Lower lobe of right lung (tissue), 2 donors: ENCODE measurements around the gene INPP5D. TPM values are rescaled to one million over a fixed set of nuclear protein-coding genes. Genes with fewer than 3 reads are reported as not detected.
"Not testable (repeated sequence)": the region's sequence is repeated elsewhere in the genome, so short reads cannot be mapped to it uniquely, and the experiment has no call there.

ENCODE experiments used
- ATAC-seq, 2 donors: fragments of 200-7000 bp; cut with Tn5 transposase; one replicate each; pipeline ENCODE4 v1.9.1; 2020 to 2022; ENCODE audit warnings: mild to moderate bottlenecking in 2 of 2, moderate library complexity in 2 of 2
- DNase-seq: peaks from one replicate; pipeline ENCODE4 v3.0.0-alpha.2; 2020
- H3K27ac ChIP-seq: fragments of 200-600 bp; one replicate; pipeline ENCODE4 v1.8.0; 2022
- H3K27me3 ChIP-seq: fragments of 200-600 bp; one replicate; pipeline ENCODE4 v1.8.0; 2022; ENCODE audit warnings: low read depth
- H3K36me3 ChIP-seq: fragments of 200-600 bp; one replicate; pipeline ENCODE4 v1.8.0; 2022; ENCODE audit warnings: mild to moderate bottlenecking
- H3K4me1 ChIP-seq: fragments of 200-600 bp; one replicate; pipeline ENCODE4 v1.8.0; 2022
- H3K4me3 ChIP-seq: fragments of 200-600 bp; one replicate; pipeline ENCODE4 v1.8.0; 2022; ENCODE audit warnings: mild to moderate bottlenecking
- H3K9me3 ChIP-seq: fragments of 200-600 bp; one replicate; pipeline ENCODE4 v1.8.0; 2022
- intact Hi-C: fragments of 100-400 bp; cut with DNase I; formaldehyde crosslinking; loops from one replicate; pipeline ENCODE4 v1.11.0; 2022
- total RNA-seq: library from RNA; stranded (reverse); fragmentation: NEBNext Ultra II Directional; extraction: Animal tissue kit (Norgen Biotek cat#: 25700); gene quantifications from one replicate; pipeline ENCODE4 v1.2.1, GENCODE V29; 2021
- TF ChIP-seq, protein P1 (sequence below): fragments of 200-600 bp; IDR thresholded peaks from one replicate; pipeline ENCODE4 v1.8.0; 2022; ENCODE audit warnings: antibody characterized with exemption, mild to moderate bottlenecking
- donor health status: DM: no; HTN: yes; CAD: no; lungs with severe emphysema.

The INPP5D gene
- total RNA-seq, 1 donor from 2014 or later = 32.0 TPM

- intact Hi-C loops = no loop called here
- no peaks in the 10 kb centered on the region for H3K36me3 ChIP-seq
- ATAC-seq = no peak
- H3K4me1 ChIP-seq = peaks cover 18% of the 10 kb centered on the region
- H3K27me3 ChIP-seq = no peaks in the 10 kb centered on the region
- no peak for DNase-seq
- no peak overlapping the region for H3K4me3 ChIP-seq
- peak overlapping the region; percentile 24 for H3K27ac ChIP-seq
- no peaks in the 10 kb centered on the region for H3K9me3 ChIP-seq
- TF ChIP-seq, protein P1, sequence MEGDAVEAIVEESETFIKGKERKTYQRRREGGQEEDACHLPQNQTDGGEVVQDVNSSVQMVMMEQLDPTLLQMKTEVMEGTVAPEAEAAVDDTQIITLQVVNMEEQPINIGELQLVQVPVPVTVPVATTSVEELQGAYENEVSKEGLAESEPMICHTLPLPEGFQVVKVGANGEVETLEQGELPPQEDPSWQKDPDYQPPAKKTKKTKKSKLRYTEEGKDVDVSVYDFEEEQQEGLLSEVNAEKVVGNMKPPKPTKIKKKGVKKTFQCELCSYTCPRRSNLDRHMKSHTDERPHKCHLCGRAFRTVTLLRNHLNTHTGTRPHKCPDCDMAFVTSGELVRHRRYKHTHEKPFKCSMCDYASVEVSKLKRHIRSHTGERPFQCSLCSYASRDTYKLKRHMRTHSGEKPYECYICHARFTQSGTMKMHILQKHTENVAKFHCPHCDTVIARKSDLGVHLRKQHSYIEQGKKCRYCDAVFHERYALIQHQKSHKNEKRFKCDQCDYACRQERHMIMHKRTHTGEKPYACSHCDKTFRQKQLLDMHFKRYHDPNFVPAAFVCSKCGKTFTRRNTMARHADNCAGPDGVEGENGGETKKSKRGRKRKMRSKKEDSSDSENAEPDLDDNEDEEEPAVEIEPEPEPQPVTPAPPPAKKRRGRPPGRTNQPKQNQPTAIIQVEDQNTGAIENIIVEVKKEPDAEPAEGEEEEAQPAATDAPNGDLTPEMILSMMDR = no peak
These were observed 33.6 kb downstream of the INPP5D start for GRCh38 chr2:233093721-233094120.

DNA sequence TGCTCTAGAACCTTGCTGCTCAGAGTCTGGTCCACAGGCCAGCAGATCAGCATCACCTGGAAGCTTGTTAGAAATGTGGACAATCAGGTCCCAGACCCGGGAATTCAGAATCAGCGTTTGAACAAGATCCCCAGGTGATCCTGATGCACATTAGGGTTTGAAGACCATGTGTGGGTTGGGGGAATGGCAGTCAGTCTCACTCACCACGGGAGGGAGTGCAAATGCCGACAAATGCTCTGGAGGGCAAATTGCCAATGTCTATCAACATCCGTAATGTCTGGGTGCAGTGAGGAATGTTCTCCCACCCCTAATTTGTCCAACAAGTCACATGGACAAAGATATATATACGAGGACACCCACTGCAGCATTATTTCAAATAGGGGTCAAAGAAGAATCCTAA is 34.5 kb downstream of the INPP5D start:
- DNase-seq (no peak), ATAC-seq (no peak)
- H3K36me3 ChIP-seq = no peaks in the 10 kb centered on the region
- H3K27me3 ChIP-seq = no peaks in the 10 kb centered on the region
- H3K9me3 ChIP-seq = no peaks in the 10 kb centered on the region
- H3K4me1 ChIP-seq = peaks cover 13% of the 10 kb centered on the region
- TF ChIP-seq, protein P1 = no peak
- H3K27ac ChIP-seq = no peak overlapping the region
- H3K4me3 ChIP-seq = no peak overlapping the region
- intact Hi-C loops = no loop called here

- ATAC-seq = no peak
- TF ChIP-seq, protein P1 = no peak
- intact Hi-C loops = no loop called here
- H3K9me3 ChIP-seq = no peaks in the 10 kb centered on the region
- no peak overlapping the region for H3K4me3 ChIP-seq
- H3K27me3 ChIP-seq = no peaks in the 10 kb centered on the region
- H3K36me3 ChIP-seq = no peaks in the 10 kb centered on the region
- peaks cover 21% of the 10 kb centered on the region for H3K4me1 ChIP-seq
- no peak overlapping the region for H3K27ac ChIP-seq
- DNase-seq = no peak
These were observed 35.9 kb downstream of the INPP5D start for GRCh38 chr2:233096006-233096405.

DNA sequence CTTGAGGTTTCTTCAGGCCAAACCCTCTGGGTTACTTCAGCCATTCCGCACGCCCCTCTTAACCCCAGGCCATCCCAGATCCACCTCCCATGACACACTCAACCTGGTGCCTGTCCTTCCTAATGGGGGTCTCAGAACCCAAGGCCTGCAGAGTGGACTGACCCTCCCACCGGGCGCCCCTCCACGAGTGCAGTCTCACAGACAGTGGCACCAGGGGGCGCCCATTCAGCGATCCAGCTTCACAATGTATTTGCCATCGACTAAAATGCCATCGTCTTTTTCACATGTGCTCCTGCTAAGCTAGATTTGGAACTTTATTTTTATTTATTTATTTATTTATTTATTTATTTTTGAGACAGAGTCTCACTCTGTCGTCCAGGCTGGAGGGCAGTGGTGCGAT is 38.5 kb downstream of the INPP5D start:
- H3K27me3 ChIP-seq = no peaks in the 10 kb centered on the region
- TF ChIP-seq, protein P1 = peak; percentile 36
- peaks cover 9% of the 10 kb centered on the region for H3K4me1 ChIP-seq
- H3K27ac ChIP-seq = no peak overlapping the region
- H3K36me3 ChIP-seq = no peaks in the 10 kb centered on the region
- no peak overlapping the region for H3K4me3 ChIP-seq
- DNase-seq (no peak), ATAC-seq (no peak)
- intact Hi-C loops = no loop called here
- no peaks in the 10 kb centered on the region for H3K9me3 ChIP-seq

GRCh38 chr2:233099820-233100191 is 39.7 kb downstream of the INPP5D start:
- H3K4me3 ChIP-seq, ATAC-seq, H3K27ac ChIP-seq, intact Hi-C loops, H3K4me1 ChIP-seq, H3K9me3 ChIP-seq, H3K27me3 ChIP-seq, DNase-seq, H3K36me3 ChIP-seq: not testable (repeated sequence)

DNA sequence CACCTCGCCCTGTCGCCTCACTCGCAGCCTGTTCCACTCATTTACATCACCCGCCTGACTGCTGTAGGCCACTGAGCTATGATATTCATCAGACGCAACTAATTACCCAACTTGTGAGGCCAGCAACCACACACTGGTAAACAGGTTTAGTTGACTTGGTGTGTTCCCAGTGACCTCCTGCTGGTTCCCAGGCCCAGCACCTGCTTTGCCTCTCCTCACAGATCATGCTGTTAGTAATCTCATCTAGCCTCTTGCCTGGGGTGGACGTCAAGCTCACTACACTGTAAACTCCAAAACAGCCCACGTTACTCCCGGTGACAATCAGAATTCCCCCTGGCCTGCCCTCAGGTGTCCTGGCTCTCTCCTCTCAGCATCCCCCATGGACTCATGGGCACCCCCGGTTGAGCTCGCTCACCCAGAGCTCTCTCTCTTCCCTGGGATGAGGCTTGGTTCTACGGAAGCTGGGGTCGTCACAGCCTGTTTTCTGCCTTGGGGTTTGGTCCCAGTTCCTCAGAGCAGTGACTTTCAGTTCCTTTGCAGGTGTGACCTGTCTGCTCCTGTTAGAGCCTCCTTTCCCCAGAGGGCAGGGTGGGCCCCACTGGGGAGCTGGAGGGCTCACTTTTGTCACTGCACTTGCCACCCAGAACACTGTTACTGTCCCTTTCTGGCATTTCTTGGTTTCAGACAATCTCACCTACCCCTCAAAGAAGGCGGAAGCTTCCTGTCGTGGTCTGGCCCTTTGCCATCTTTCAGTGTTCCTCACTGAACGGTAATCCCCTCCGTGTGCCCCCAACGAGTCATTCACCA is 40.3 kb downstream of the INPP5D start:
- intact Hi-C loops = no loop called here
- Histone ChIP-seq H3K27me3 (no peaks in the 10 kb centered on the region), H3K4me1 (peaks cover 9% of the 10 kb centered on the region), H3K4me3 (no peak overlapping the region), H3K27ac (no peak overlapping the region), H3K9me3 (no peaks in the 10 kb centered on the region), H3K36me3 (no peaks in the 10 kb centered on the region)
- ATAC-seq (peak in 1 of 2 donors; percentile 45), DNase-seq (no peak)
- TF ChIP-seq, protein P1 = no peak
